Measurements from ENCODE around the gene SRPK2.
"Not testable (repeated sequence)": the region's sequence is repeated elsewhere in the genome, so short reads cannot be mapped to it uniquely, and the experiment has no call there.

The SRPK2 gene

DNA sequence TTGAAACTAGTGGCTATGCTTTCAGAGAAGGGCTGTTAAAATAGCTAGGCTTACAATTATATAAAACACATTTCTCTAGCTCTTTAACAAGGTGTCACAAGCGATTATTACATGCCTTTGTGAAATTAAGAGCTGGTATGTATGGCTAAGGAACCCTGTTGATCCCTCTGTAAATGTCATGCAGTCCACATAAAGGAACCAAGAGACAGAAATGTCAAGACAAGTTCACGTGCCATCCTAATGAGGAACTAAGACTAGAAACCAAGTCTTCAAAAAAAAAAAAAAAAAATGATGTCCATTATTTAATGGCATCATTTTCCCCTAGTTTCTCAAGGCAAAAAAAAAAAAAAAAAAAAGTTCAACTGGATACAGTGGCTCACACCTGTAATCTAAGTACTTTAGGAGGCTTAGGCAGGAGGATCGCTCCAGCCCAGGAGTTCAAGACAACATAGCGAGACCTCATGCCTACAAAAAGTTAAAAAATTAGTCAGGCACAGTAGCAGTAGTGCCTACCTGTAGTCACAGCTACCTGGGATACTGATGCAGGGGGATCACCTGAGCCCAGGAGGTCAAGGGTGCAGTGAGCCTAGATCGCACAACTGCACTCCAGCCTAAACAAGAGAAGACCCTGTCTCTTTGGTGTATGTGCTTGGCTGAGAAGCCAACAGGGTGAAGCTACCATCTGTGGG lies 63.4 kb downstream of the SRPK2 start:
- no peak for DNase-seq (ENCODE audit: low read depth, low spot score)
- Histone ChIP-seq H3K27ac (no peak overlapping the region), H3K9ac (ENCODE audit: insufficient read length) (no peak overlapping the region), H3K9me3 (ENCODE audit: low read depth, low read length) (no peaks in the 10 kb centered on the region), H3K36me3 (ENCODE audit: insufficient read depth, low read length) (no peaks in the 10 kb centered on the region), H3K4me3 (no peak overlapping the region)
- no peak for TF ChIP-seq POLR2AphosphoS5 (IDR thresholded peaks at IDR 0.05; ENCODE audit: borderline replicate concordance, low read depth, low read length)
- no peak for TF ChIP-seq EZH2 (IDR thresholded peaks at IDR 0.05)
- no peak for TF ChIP-seq FOXP2 (optimal IDR thresholded peaks at IDR 0.05; ENCODE audit: control extremely low read depth, extremely low read length, insufficient read depth)

DNA sequence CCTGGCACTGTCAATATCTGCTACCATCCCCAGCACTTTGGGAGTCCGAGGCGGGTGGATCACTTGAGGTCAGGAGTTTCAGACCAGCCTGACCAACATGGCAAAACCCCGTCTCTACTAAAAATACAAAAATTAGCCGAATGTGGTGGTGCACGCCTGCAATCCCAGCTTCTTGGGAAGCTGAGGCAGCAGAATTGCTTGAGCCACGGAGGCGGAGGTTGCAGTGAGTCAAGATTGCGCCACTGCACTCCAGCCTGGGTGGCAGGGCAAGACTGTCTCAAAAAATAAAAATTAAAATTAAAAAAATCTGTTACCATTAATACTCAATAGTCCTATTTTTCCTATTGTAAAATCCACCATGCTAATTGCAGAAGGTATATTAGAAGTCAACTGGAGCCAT lies 64.1 kb downstream of the SRPK2 start:
- H3K9me3 ChIP-seq (ENCODE audit: low read depth, low read length); H3K27ac ChIP-seq; H3K36me3 ChIP-seq (ENCODE audit: insufficient read depth, low read length); H3K4me3 ChIP-seq; H3K9ac ChIP-seq (ENCODE audit: insufficient read length); DNase-seq (ENCODE audit: low read depth, low spot score): not testable (repeated sequence)

DNA sequence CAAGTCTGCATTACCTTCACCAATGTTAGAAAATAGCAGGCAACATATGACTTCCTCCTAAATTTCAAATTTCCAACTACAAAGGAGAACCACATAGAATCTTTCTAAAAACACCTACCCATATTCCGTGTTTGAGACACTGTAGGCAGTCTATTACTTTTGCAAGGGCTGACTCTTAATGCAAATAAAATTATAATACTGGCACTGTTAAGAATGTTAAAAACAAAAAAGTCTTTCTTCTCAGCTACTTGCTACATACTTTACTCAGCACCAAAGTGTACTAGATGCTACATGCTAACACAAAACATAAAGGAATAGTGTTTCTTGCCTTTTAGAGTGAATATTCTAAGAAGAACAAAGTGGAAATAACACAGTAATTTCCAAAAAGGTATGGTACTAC lies 65.4 kb downstream of the SRPK2 start:
- TF ChIP-seq POLR2AphosphoS5 (IDR thresholded peaks at IDR 0.05; ENCODE audit: borderline replicate concordance, low read depth, low read length): no peak
- TF ChIP-seq EZH2 (IDR thresholded peaks at IDR 0.05): no peak
- no peak for TF ChIP-seq FOXP2 (optimal IDR thresholded peaks at IDR 0.05; ENCODE audit: control extremely low read depth, extremely low read length, insufficient read depth)
- Histone ChIP-seq H3K9ac (ENCODE audit: insufficient read length) (no peak overlapping the region), H3K9me3 (ENCODE audit: low read depth, low read length) (no peaks in the 10 kb centered on the region), H3K4me3 (no peak overlapping the region), H3K36me3 (ENCODE audit: insufficient read depth, low read length) (no peaks in the 10 kb centered on the region), H3K27ac (no peak overlapping the region)
- no peak for DNase-seq (ENCODE audit: low read depth, low spot score)

DNA sequence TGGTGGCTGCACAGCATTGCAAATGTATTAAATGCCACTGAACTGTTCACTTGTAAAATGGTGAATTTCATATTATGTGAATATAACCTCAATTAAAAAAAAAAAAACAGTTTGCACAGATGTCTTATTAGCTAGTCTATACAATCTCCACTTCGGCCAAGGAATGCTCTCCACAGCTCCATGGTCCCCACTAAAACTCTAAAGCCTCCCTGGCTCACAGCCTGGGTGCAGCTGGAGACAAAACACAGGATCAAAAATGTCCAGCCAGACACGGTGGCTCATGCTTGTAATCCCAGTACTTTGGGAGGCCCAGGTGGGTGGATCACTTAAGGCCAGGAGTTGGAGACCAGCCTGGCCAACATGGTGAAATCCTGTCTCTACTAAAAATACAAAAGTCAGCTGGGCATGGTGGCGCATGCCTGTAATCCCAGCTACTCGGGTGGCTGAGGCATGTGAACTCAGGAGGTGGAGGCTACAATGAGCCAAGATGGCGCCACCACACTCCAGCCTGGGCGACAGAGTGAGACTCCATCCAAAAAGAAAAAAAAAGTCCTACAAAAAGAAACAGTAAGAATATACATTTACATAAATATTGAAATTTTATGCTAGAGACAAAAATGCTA lies 66.0 kb downstream of the SRPK2 start:
- DNase-seq (ENCODE audit: low read depth, low spot score): no peak
- no peak overlapping the region for H3K27ac ChIP-seq
- TF ChIP-seq EZH2 (IDR thresholded peaks at IDR 0.05): no peak
- TF ChIP-seq POLR2AphosphoS5 (IDR thresholded peaks at IDR 0.05; ENCODE audit: borderline replicate concordance, low read depth, low read length): no peak
- no peak for TF ChIP-seq FOXP2 (optimal IDR thresholded peaks at IDR 0.05; ENCODE audit: control extremely low read depth, extremely low read length, insufficient read depth)
- H3K9ac ChIP-seq (ENCODE audit: insufficient read length): no peak overlapping the region
- H3K9me3 ChIP-seq (ENCODE audit: low read depth, low read length): no peaks in the 10 kb centered on the region
- H3K4me3 ChIP-seq: no peak overlapping the region
- H3K36me3 ChIP-seq (ENCODE audit: insufficient read depth, low read length): no peaks in the 10 kb centered on the region

DNA sequence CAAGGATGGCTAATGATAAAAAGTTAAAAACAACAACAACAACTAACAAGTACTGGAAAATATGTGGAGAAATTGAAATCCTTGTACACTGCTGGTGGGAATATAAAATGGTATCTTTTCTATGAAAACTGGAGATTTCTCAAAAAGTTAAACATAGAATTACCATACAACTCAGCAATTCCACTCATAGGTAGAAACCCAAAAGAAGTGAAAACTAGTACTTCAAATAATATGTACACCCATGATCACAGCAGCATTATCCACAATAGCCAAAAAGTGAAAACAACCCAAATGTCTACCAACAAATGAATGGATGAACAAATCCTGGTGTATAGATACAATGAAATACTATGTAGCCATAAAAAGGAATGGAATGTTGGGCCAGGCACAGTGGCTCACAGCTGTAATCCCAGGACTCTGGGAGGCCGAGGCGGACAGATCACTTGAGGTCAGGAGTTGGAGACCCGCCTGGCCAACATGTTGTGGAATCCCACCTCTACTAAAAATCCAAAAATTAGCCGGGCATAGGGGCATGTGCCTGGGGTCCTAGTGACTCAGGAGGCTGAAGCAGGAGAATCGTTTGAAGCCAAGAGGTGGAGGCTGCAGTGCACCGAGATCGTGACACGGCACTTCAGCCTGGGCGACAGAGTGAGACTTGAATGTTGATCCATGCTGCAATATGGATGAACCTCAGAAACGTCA lies 66.8 kb downstream of the SRPK2 start:
- DNase-seq (ENCODE audit: low read depth, low spot score): no peak

DNA sequence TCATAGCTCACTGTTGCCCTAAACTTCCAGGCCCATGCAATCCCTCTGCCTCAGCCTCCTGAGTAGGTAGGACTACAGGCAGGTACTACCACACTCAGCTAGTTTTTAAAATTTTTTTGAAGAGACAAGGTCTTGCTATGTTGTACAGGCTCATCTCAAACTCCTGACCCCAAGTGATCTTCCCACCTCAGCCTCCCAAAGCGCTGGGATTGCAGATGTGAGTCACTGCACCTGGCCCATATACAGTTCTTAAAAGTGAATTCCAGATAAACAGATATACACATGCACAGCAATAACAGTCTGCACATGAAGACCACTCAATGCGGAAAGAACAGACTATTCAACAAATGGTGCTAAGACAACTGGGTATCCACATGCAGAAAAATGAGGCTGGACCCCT lies 67.8 kb downstream of the SRPK2 start:
- Histone ChIP-seq H3K9ac (ENCODE audit: insufficient read length) (no peak overlapping the region), H3K27ac (no peak overlapping the region), H3K9me3 (ENCODE audit: low read depth, low read length) (no peaks in the 10 kb centered on the region), H3K36me3 (ENCODE audit: insufficient read depth, low read length) (no peaks in the 10 kb centered on the region), H3K4me3 (no peak overlapping the region)
- DNase-seq (ENCODE audit: low read depth, low spot score): no peak
- TF ChIP-seq EZH2 (IDR thresholded peaks at IDR 0.05) (no peak), FOXP2 (optimal IDR thresholded peaks at IDR 0.05; ENCODE audit: control extremely low read depth, extremely low read length, insufficient read depth) (no peak)

More for the DNA sequence above, 66.8 kb downstream of the SRPK2 start:
- no peaks in the 10 kb centered on the region for H3K36me3 ChIP-seq (ENCODE audit: insufficient read depth, low read length)
- no peak overlapping the region for H3K27ac ChIP-seq
- H3K4me3 ChIP-seq: no peak overlapping the region
- H3K9ac ChIP-seq (ENCODE audit: insufficient read length): no peak overlapping the region
- no peaks in the 10 kb centered on the region for H3K9me3 ChIP-seq (ENCODE audit: low read depth, low read length)
- TF ChIP-seq EZH2 (IDR thresholded peaks at IDR 0.05) (no peak), FOXP2 (optimal IDR thresholded peaks at IDR 0.05; ENCODE audit: control extremely low read depth, extremely low read length, insufficient read depth) (no peak)

DNA sequence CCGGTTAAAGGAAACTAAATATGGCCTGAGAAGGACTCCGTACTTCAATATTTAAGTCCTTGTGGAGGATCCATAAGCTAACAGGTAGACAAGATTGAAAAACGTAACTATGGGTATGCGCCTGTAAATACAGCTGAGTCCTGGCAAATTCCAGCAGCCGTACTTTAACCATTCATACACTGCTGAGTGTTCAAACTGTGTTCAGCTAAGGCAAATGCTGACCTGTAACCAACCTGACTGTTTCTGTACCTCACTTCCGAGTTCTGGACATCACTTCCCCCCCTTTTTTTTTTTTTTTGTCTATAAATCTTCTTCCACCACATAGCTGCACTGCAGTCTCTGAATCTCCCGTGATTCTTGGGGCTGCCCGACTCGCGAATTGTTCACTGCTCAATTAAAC lies 69.1 kb downstream of the SRPK2 start:
- no peak for TF ChIP-seq POLR2AphosphoS5 (IDR thresholded peaks at IDR 0.05; ENCODE audit: borderline replicate concordance, low read depth, low read length)
- no peak for TF ChIP-seq FOXP2 (optimal IDR thresholded peaks at IDR 0.05; ENCODE audit: control extremely low read depth, extremely low read length, insufficient read depth)
- TF ChIP-seq EZH2 (IDR thresholded peaks at IDR 0.05): no peak
- Histone ChIP-seq H3K9me3 (ENCODE audit: low read depth, low read length) (no peaks in the 10 kb centered on the region), H3K36me3 (ENCODE audit: insufficient read depth, low read length) (no peaks in the 10 kb centered on the region), H3K27ac (no peak overlapping the region), H3K4me3 (no peak overlapping the region), H3K9ac (ENCODE audit: insufficient read length) (no peak overlapping the region)
- DNase-seq (ENCODE audit: low read depth, low spot score): no peak

DNA sequence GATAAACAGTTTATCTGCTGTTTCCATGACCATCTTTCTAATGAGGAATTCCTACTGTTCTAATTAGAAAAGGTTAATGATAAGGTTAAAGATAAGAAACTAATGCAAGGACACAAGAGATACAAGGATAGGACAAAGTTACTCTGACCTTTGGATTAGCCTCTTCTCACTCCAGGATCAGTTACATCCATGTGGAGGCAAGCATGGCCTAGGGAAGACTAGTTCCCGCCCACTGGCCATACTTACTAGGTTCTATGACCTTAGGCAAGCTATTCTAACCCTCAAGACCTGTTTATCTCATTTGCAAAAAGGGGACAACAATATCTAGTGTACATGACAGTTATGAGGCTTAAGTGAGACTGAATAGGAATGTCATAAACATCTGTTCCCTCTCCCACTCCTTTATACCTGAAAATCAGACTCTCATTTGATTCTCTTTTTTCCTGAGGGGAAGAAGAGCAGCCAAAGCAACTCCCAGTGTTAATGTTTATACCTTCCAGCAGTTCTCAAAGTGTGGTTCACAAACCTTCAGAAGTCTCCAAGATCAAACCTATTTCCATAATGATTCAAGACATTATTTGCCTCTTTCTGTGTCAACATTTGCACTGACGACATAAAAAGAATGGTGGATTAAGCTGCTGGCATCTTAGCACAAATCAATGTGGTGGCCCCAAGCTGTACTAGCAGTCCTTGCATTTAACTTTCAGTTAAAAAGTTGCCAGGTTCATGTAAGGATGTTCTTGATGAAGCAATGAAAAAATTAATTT lies 72.0 kb downstream of the SRPK2 start:
- Histone ChIP-seq H3K27ac (no peak overlapping the region), H3K9ac (ENCODE audit: insufficient read length) (no peak overlapping the region), H3K4me3 (no peak overlapping the region), H3K36me3 (ENCODE audit: insufficient read depth, low read length) (no peaks in the 10 kb centered on the region), H3K9me3 (ENCODE audit: low read depth, low read length) (no peaks in the 10 kb centered on the region)
- TF ChIP-seq EZH2 (IDR thresholded peaks at IDR 0.05) (no peak), FOXP2 (optimal IDR thresholded peaks at IDR 0.05; ENCODE audit: control extremely low read depth, extremely low read length, insufficient read depth) (no peak), POLR2AphosphoS5 (IDR thresholded peaks at IDR 0.05; ENCODE audit: borderline replicate concordance, low read depth, low read length) (no peak)
- DNase-seq (ENCODE audit: low read depth, low spot score): no peak

Data from SK-N-MC (cell line).